Smooth muscle cell (in vitro differentiated cells): ENCODE results near the gene HSPB6. TPM values are rescaled to one million over a fixed set of nuclear protein-coding genes. Genes with fewer than 3 reads are reported as not detected.

Experiments
- DNase-seq: peaks from one replicate; lab custom pipeline; 2025; ENCODE audit not compliant: unreplicated experiment; lab: John Stamatoyannopoulos, UW
- H2AFZ ChIP-seq: fragments of 200-600 bp; sonication (generic); 2 replicates; pipeline ENCODE4 v1.6.0; 2016; ENCODE audit warnings: antibody characterized with exemption, low read depth, mild to moderate bottlenecking
- H3F3A ChIP-seq: fragments of 200-600 bp; sonication (generic); 2 replicates; pipeline ENCODE4 v1.6.0; 2017; ENCODE audit warnings: antibody characterized with exemption, low read depth
- H3K27ac ChIP-seq: fragments of 200-600 bp; sonication (generic); 2 replicates; pipeline ENCODE4 v1.5.1; 2016; ENCODE audit warnings: low read depth, mild to moderate bottlenecking
- H3K27me3 ChIP-seq: fragments of 200-600 bp; sonication (generic); 2 replicates; pipeline ENCODE4 v1.6.1; 2016; ENCODE audit warnings: low read depth, mild to moderate bottlenecking
- H3K36me3 ChIP-seq: fragments of 200-600 bp; sonication (generic); 2 replicates; pipeline ENCODE4 v1.5.1; 2016; ENCODE audit warnings: low read depth
- H3K4me1 ChIP-seq: fragments of 200-600 bp; sonication (generic); 2 replicates; pipeline ENCODE4 v1.5.1; 2016; ENCODE audit warnings: low read depth
- H3K4me2 ChIP-seq: fragments of 200-600 bp; sonication (generic); 2 replicates; pipeline ENCODE4 v1.6.0; 2016; ENCODE audit warnings: mild to moderate bottlenecking
- H3K4me3 ChIP-seq: fragments of 200-600 bp; sonication (generic); 2 replicates; pipeline ENCODE4 v1.5.1; 2016; ENCODE audit warnings: mild to moderate bottlenecking
- H3K79me2 ChIP-seq: fragments of 200-600 bp; sonication (generic); 2 replicates; pipeline ENCODE4 v1.6.0; 2016; ENCODE audit warnings: low read depth, mild to moderate bottlenecking
- H3K9ac ChIP-seq: fragments of 200-600 bp; sonication (generic); 2 replicates; pipeline ENCODE4 v1.6.0; 2016; ENCODE audit warnings: low read depth
- H3K9me3 ChIP-seq: fragments of 200-600 bp; sonication (generic); replicated peaks from 2 replicates; pipeline ENCODE4 v1.5.1; 2016; ENCODE audit warnings: low read depth
- H4K20me1 ChIP-seq: fragments of 200-600 bp; sonication (generic); 2 replicates; pipeline ENCODE4 v1.6.0; 2016; ENCODE audit warnings: low read depth
- CTCF ChIP-seq: fragments of 200-600 bp; sonication (generic); IDR thresholded peaks from 2 replicates; pipeline ENCODE4 v1.5.1; 2017; ENCODE audit warnings: borderline replicate concordance, mild to moderate bottlenecking, antibody characterized with exemption; ENCODE audit not compliant: insufficient read depth, poor library complexity, severe bottlenecking
- WGBS: methylation state at CpG from one replicate; pipeline ENCODE4 v1.1.7; 2016; ENCODE audit warnings: low lambda C conversion rate; 5-methylcytosine and 5-hydroxymethylcytosine counted together
- polyA plus RNA-seq: library from polyadenylated mRNA; unstranded; fragments of >200 nt; fragmentation: Nextera tagmentation; extraction: Ambion mirVana; gene quantifications from 2 replicates; pipeline ENCODE4 v1.2.1, GENCODE V29; 2016
- total RNA-seq: library from RNA; depleted of rRNA; stranded (reverse); fragments of >200 nt; gene quantifications from 2 replicates; pipeline ENCODE4 v1.2.3, GENCODE V29; 2014

Gene HSPB6
- total and polyA plus RNA-seq, 2 experiments from 2014 or later = 19.1 to 254 TPM

- WGBS = 89% methylated on average over 2 of the region's 2 CpGs
These were observed 2.9 kb upstream of the HSPB6 start for GRCh38 chr19:35759697-35760096.

GRCh38 chr19:35757749-35758608 lies 1.1 kb upstream of the HSPB6 start, which contains the start of gene PROSER3:
Gene PROSER3, plus strand, starts transcription at chr19:35758176. Its CDS starts 40 bp downstream, at chr19:35758216.
- Histone ChIP-seq H3K27ac (peak within 1 kb of the TSS; percentile 99), H3F3A (peaks cover 27% of the 10 kb centered on the region), H3K4me2 (peak within 1 kb of the TSS; percentile 86), H3K9ac (peak within 1 kb of the TSS; percentile 92), H3K4me1 (peaks cover 28% of the 10 kb centered on the region), H3K36me3 (peaks cover 4% of the 10 kb centered on the region), H3K79me2 (peaks cover 29% of the 10 kb centered on the region), H4K20me1 (peaks cover 20% of the 10 kb centered on the region), H3K27me3 (no peaks in the 10 kb centered on the region), H3K4me3 (peak within 1 kb of the TSS; percentile 69), H3K9me3 (no peaks in the 10 kb centered on the region), H2AFZ (peak within 1 kb of the TSS; percentile 39)
- peak; percentile 85 for DNase-seq
- WGBS = under 1% methylated on average over 49 of the region's 53 CpGs
- no peak for TF ChIP-seq CTCF

More at GRCh38 chr19:35759697-35760096, 2.9 kb upstream of the HSPB6 start:
- H3K9me3 ChIP-seq = no peaks in the 10 kb centered on the region
- peaks cover 4% of the 10 kb centered on the region for H3K36me3 ChIP-seq
- TF ChIP-seq CTCF = no peak
- peaks cover 29% of the 10 kb centered on the region for H3K79me2 ChIP-seq
- no peak overlapping the region for H3K9ac ChIP-seq
- peaks cover 28% of the 10 kb centered on the region for H3K4me1 ChIP-seq
- DNase-seq = no peak
- no peak overlapping the region for H3K4me3 ChIP-seq
- H4K20me1 ChIP-seq = peaks cover 17% of the 10 kb centered on the region
- no peak overlapping the region for H2AFZ ChIP-seq
- peaks cover 19% of the 10 kb centered on the region for H3F3A ChIP-seq
- H3K27ac ChIP-seq = no peak overlapping the region
- H3K27me3 ChIP-seq = no peaks in the 10 kb centered on the region
- H3K4me2 ChIP-seq = peak overlapping the region; percentile 86

GRCh38 chr19:35757231-35757748 lies 461 bp upstream of the HSPB6 start:
- Histone ChIP-seq H3K4me2 (peak overlapping the region; percentile 86), H3F3A (peaks cover 27% of the 10 kb centered on the region), H3K27me3 (no peaks in the 10 kb centered on the region), H3K79me2 (peaks cover 29% of the 10 kb centered on the region), H4K20me1 (peaks cover 20% of the 10 kb centered on the region), H3K9me3 (no peaks in the 10 kb centered on the region), H3K4me3 (peak overlapping the region; percentile 69), H2AFZ (no peak overlapping the region), H3K4me1 (peaks cover 28% of the 10 kb centered on the region), H3K9ac (peak overlapping the region; percentile 91), H3K36me3 (peaks cover 4% of the 10 kb centered on the region), H3K27ac (peak overlapping the region; percentile 99)
- under 1% methylated on average over 19 of the region's 19 CpGs for WGBS
- DNase-seq = peak; percentile 82
- TF ChIP-seq CTCF = no peak
